Activated naive CD4-positive, alpha-beta T cell treated with anti-CD3 and anti-CD28 coated beads, Interleukin-2, amount 50 U/mL, for 24 hours (primary cell): ENCODE measurements around the gene MORC2.

Source experiments
- H3K27ac Mint-ChIP-seq: one replicate; pipeline ENCODE4 v1.8.0; 2021; ENCODE audit warnings: mild to moderate bottlenecking, mixed read lengths
- H3K27me3 Mint-ChIP-seq: one replicate; pipeline ENCODE4 v1.8.0; 2021; ENCODE audit warnings: mixed read lengths
- H3K36me3 Mint-ChIP-seq: one replicate; pipeline ENCODE4 v1.8.0; 2021; ENCODE audit warnings: mixed read lengths
- H3K4me1 Mint-ChIP-seq: one replicate; pipeline ENCODE4 v1.8.0; 2021; ENCODE audit warnings: mixed read lengths
- H3K4me3 Mint-ChIP-seq: one replicate; pipeline ENCODE4 v1.8.0; 2021; ENCODE audit warnings: mild to moderate bottlenecking, mixed read lengths
- H3K9me3 Mint-ChIP-seq: one replicate; pipeline ENCODE4 v1.8.0; 2021; ENCODE audit warnings: mixed read lengths

Gene MORC2

DNA sequence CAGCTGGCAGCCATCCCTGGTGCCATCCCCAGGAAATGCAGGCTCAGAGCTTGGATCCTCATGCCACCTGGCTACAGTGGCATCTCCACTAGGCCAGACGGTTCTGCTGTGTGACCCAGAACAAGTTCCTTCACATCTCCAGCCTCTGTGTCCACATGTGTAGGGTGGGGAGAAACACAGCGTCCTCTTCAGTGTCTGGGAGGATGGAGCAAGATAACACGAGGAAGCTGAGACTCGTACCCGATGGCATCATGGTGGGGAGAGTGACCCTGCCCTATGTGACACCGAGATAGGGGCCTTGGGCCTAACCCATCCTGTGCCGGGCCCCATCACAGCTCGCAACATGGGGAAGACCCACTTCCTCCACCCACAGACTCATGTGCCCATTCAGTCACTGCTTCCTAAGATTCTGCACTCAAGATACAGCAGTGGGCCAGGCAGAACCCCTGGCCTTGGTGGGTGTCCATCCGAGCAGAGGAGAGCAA is 78.5 kb downstream of the MORC2 start:
- H3K27ac Mint-ChIP-seq: no peak overlapping the region
- H3K27me3 Mint-ChIP-seq: no peaks in the 10 kb centered on the region
- no peaks in the 10 kb centered on the region for H3K9me3 Mint-ChIP-seq
- H3K4me1 Mint-ChIP-seq: peaks cover 30% of the 10 kb centered on the region
- H3K36me3 Mint-ChIP-seq: peaks cover 4% of the 10 kb centered on the region
- H3K4me3 Mint-ChIP-seq: no peak overlapping the region

DNA sequence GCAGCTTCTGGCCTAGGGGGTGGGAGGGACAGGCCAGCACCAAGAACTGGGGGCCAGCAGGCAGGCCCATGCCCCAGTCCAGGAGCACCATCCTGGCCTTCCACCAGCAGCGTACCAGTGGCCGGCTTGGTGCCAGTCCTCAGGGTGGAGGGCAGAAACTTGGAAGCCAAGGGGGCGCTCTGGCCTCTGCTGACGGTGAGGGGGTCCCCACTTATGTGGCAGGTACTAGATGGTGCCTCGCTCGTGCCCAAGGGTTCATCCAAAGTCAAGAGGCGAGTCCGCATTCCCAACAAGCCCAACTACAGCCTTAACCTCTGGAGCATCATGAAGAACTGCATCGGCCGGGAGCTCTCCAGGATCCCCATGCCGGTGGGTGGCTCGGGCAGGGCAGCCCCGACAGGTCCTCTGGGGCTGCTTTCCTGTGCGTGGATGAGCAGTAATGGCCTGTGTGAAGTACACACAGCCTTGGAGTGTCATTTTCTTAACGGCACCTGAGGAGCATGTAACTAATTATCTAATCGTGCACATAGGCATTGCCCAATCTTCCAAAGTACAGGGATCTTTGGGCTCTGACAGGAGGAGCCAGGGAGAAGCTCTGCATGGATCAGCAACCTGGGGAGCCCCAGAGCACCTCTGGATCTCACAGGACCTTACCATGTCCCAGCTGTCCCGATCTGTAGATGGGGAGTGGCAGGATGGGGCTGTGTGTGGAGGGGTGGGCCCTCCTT is 79.1 kb downstream of the MORC2 start:
- Mint-ChIP-seq H3K4me1 (peaks cover 24% of the 10 kb centered on the region), H3K4me3 (no peak overlapping the region), H3K27me3 (no peaks in the 10 kb centered on the region), H3K36me3 (peaks cover 4% of the 10 kb centered on the region), H3K27ac (no peak overlapping the region), H3K9me3 (no peaks in the 10 kb centered on the region)

DNA sequence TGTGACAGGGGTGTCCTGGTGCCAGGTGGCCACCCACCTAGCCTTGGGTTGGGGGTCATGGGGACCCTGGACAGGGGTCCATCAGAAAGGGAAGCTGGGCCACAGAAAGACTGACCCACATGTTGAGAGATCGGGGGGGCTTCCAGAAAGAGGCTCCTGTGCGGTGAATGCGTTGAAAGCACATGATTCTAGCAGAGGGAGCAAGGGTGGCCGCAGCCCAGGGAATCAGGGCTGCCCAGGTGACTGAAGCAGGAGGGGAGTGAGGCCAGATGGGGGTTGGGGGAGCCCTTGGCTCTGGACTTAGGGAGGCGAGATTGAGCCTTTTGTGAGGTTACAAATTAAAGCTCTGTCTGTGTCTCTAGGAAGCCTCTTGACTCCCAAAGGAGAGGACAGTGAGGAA is 80.7 kb downstream of the MORC2 start:
- Mint-ChIP-seq H3K4me1 (peaks cover 11% of the 10 kb centered on the region), H3K27ac (no peak overlapping the region), H3K4me3 (no peak overlapping the region), H3K36me3 (peaks cover 4% of the 10 kb centered on the region), H3K9me3 (no peaks in the 10 kb centered on the region), H3K27me3 (no peaks in the 10 kb centered on the region)

DNA sequence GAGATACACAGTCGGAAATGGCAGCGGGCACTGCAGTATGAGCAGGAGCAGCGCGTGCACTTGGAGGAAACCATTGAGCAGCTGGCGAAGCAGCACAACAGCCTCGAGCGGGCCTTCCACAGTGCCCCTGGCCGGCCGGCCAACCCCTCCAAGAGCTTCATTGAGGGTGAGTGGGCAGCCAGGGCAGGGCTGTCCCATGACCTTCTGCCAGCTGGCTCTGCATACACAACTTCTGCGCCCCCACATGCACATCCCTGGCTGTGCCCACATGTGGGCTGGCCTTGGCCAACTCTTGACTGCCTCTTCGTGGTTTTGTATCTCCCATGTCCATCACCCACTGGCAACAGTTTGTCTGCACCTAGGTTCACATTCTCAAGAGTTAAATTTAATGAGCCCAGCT is 81.1 kb downstream of the MORC2 start:
- Mint-ChIP-seq H3K27ac (no peak overlapping the region), H3K27me3 (no peaks in the 10 kb centered on the region), H3K4me1 (peaks cover 10% of the 10 kb centered on the region), H3K4me3 (no peak overlapping the region), H3K36me3 (peaks cover 4% of the 10 kb centered on the region), H3K9me3 (no peaks in the 10 kb centered on the region)

DNA sequence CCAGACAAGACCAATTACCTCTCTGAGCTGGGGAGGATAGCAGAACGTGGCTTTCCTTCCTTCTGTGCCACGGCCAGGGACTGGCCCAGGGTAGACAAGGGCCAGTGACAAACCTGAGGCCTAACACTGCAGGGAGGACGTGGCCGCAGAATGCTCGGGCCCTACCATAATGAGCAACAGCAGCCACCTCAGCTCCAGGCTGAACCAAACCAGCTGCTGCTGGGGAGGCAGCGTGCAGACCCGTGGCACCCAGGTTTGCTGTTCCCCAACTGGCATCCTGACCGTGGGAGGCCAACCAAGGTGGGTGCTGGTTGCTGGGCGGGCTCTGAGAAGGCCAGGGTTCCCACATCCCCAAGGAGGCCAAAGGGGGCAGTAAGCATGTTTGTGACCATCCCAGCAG is 83.0 kb downstream of the MORC2 start:
- Mint-ChIP-seq H3K27ac (no peak overlapping the region), H3K27me3 (no peaks in the 10 kb centered on the region), H3K4me1 (no peaks in the 10 kb centered on the region), H3K36me3 (peaks cover 4% of the 10 kb centered on the region), H3K4me3 (no peak overlapping the region), H3K9me3 (no peaks in the 10 kb centered on the region)

DNA sequence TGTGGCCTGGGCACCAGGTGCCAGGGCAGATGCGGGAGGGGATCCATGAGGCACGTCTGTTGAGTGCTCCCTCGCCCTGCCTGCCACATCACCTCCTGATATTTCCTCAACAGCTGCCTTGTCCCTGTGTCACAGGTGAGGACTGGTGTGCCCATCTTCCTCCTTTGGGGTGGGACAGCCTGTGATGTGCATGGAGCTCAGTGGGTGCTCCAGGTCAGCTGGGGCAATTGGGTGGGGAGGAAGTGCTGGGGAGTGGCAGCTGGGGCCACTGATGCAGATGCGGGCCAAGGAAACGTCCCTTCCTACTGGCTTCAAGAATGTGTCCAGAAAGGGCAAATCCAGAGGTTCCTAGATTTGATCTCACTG is 83.6 kb downstream of the MORC2 start:
- Mint-ChIP-seq H3K27me3 (no peaks in the 10 kb centered on the region), H3K4me3 (no peak overlapping the region), H3K27ac (no peak overlapping the region), H3K4me1 (no peaks in the 10 kb centered on the region), H3K9me3 (no peaks in the 10 kb centered on the region), H3K36me3 (peaks cover 2% of the 10 kb centered on the region)

GRCh38 chr22:30884211-30885000 is 84.2 kb downstream of the MORC2 start:
- H3K9me3 Mint-ChIP-seq: no peaks in the 10 kb centered on the region
- no peaks in the 10 kb centered on the region for H3K4me1 Mint-ChIP-seq
- no peaks in the 10 kb centered on the region for H3K27me3 Mint-ChIP-seq
- no peak overlapping the region for H3K4me3 Mint-ChIP-seq
- no peak overlapping the region for H3K27ac Mint-ChIP-seq
- peaks cover 2% of the 10 kb centered on the region for H3K36me3 Mint-ChIP-seq

- peaks cover 2% of the 10 kb centered on the region for H3K36me3 Mint-ChIP-seq
- H3K27me3 Mint-ChIP-seq: no peaks in the 10 kb centered on the region
- H3K4me1 Mint-ChIP-seq: no peaks in the 10 kb centered on the region
- H3K27ac Mint-ChIP-seq: no peak overlapping the region
- H3K9me3 Mint-ChIP-seq: no peaks in the 10 kb centered on the region
- no peak overlapping the region for H3K4me3 Mint-ChIP-seq
Observed at GRCh38 chr22:30883586-30884145, 84.9 kb downstream of the MORC2 start.

- H3K27me3 Mint-ChIP-seq: no peaks in the 10 kb centered on the region
- H3K27ac Mint-ChIP-seq: no peak overlapping the region
- H3K9me3 Mint-ChIP-seq: no peaks in the 10 kb centered on the region
- no peaks in the 10 kb centered on the region for H3K4me1 Mint-ChIP-seq
- no peak overlapping the region for H3K4me3 Mint-ChIP-seq
- H3K36me3 Mint-ChIP-seq: peaks cover 2% of the 10 kb centered on the region
Observed at GRCh38 chr22:30882974-30883533, 85.5 kb downstream of the MORC2 start.

DNA sequence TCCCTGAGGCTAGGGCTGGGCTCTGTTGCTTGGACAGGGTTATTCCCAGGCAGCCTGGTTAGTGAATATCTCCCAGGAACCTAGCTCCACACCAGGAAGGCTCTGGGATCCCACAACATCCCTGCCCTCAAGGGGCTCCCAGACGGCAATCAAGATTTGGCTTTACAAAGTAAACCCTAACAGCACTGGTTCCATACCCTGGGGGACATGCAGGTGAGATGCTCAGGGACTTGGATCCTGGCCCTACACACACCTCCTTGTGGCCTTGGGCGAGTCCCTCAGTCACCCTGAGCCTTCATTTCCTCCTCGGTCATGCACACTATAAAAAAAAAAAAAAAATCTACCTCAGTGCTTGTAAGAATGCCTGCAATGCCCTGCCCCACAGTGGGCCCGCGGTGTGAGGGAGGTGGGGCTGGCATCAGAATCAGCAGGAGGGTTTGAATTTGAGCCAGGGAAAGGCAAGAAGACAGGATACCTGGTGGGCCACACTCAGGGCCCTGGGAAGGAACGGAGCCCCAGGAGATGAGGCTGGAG is 86.3 kb downstream of the MORC2 start:
- Mint-ChIP-seq H3K9me3 (no peaks in the 10 kb centered on the region), H3K36me3 (peaks cover 2% of the 10 kb centered on the region), H3K27ac (no peak overlapping the region), H3K4me1 (no peaks in the 10 kb centered on the region), H3K27me3 (no peaks in the 10 kb centered on the region), H3K4me3 (no peak overlapping the region)

DNA sequence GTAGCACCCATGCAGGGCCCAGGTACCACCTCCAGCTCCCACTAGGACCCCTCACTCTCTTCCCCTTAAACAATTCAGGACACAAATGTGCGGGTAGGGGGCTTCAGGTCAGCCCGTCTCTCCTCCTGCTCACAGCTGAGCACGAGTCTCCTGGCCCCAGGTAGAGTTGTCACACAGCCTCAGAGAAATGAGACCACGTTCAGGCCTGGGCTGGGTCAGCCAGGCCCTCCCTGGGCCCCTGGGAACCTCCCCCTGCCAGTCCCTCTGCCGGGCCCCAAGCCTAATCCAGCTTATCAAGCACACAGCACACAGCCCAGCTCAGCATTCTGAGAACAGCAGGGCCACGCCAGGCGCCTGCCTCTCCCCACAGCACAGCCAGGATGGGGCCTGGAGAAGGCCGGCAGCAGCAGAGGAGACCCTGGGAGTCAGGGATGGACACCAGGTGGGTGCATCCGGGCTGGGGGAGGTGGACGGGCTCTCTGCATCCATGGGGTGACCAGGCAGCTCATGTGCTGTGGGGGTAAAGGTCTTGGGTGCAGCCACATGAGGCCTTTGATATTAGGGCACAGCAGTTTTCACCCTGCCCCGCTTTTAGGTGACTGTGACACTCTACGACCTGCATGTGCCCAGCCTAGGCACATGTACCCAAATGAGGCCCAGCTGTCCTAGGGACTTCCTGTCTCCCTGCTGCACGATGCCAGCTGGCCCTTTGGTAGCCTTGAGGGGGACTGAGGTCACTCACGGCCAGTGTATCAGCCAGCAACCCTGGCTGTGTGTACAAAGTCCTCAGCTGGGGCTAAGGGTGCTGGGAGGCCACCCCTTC is 87.0 kb downstream of the MORC2 start:
- no peaks in the 10 kb centered on the region for H3K4me1 Mint-ChIP-seq
- H3K27me3 Mint-ChIP-seq: no peaks in the 10 kb centered on the region
- no peaks in the 10 kb centered on the region for H3K9me3 Mint-ChIP-seq
- H3K27ac Mint-ChIP-seq: no peak overlapping the region
- H3K36me3 Mint-ChIP-seq: peaks cover under 1% of the 10 kb centered on the region
- H3K4me3 Mint-ChIP-seq: no peak overlapping the region

- Mint-ChIP-seq H3K4me1 (no peaks in the 10 kb centered on the region), H3K4me3 (no peak overlapping the region), H3K27me3 (no peaks in the 10 kb centered on the region), H3K27ac (no peak overlapping the region), H3K9me3 (no peaks in the 10 kb centered on the region), H3K36me3 (no peaks in the 10 kb centered on the region)
Observed at GRCh38 chr22:30880847-30881246, 87.7 kb downstream of the MORC2 start.

GRCh38 chr22:30880181-30880601 is 88.4 kb downstream of the MORC2 start:
- no peaks in the 10 kb centered on the region for H3K9me3 Mint-ChIP-seq
- H3K27ac Mint-ChIP-seq: no peak overlapping the region
- H3K4me3 Mint-ChIP-seq: no peak overlapping the region
- no peaks in the 10 kb centered on the region for H3K27me3 Mint-ChIP-seq
- H3K4me1 Mint-ChIP-seq: no peaks in the 10 kb centered on the region
- no peaks in the 10 kb centered on the region for H3K36me3 Mint-ChIP-seq

GRCh38 chr22:30879415-30879797 is 89.2 kb downstream of the MORC2 start:
- Mint-ChIP-seq H3K27me3 (no peaks in the 10 kb centered on the region), H3K36me3 (no peaks in the 10 kb centered on the region), H3K9me3 (no peaks in the 10 kb centered on the region), H3K4me3 (no peak overlapping the region), H3K4me1 (no peaks in the 10 kb centered on the region), H3K27ac (no peak overlapping the region)
